22Rv1 (cell line): Measurements from ENCODE around the gene BOC.

Experiments
- H3K27ac ChIP-seq: fragments of 450-650 bp; 2 replicates; pipeline ENCODE4 v1.5.1; 2017
- ZFX ChIP-seq: fragments of 450-650 bp; IDR thresholded peaks from 2 replicates; pipeline ENCODE4 v1.6.1; 2017; ENCODE audit warnings: antibody characterized with exemption, borderline replicate concordance
- TF ChIP-seq, protein P1 (sequence below): fragments of 450-650 bp; IDR thresholded peaks from 2 replicates; pipeline ENCODE4 v1.5.1; 2017; ENCODE audit warnings: mild to moderate bottlenecking

BOC gene

GRCh38 chr3:113226491-113226890, 15.1 kb downstream of the BOC start:
- TF ChIP-seq ZFX = no peak
- TF ChIP-seq, protein P1, sequence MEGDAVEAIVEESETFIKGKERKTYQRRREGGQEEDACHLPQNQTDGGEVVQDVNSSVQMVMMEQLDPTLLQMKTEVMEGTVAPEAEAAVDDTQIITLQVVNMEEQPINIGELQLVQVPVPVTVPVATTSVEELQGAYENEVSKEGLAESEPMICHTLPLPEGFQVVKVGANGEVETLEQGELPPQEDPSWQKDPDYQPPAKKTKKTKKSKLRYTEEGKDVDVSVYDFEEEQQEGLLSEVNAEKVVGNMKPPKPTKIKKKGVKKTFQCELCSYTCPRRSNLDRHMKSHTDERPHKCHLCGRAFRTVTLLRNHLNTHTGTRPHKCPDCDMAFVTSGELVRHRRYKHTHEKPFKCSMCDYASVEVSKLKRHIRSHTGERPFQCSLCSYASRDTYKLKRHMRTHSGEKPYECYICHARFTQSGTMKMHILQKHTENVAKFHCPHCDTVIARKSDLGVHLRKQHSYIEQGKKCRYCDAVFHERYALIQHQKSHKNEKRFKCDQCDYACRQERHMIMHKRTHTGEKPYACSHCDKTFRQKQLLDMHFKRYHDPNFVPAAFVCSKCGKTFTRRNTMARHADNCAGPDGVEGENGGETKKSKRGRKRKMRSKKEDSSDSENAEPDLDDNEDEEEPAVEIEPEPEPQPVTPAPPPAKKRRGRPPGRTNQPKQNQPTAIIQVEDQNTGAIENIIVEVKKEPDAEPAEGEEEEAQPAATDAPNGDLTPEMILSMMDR = no peak
- no peak overlapping the region for H3K27ac ChIP-seq

GRCh38 chr3:113227146-113227545, 15.8 kb downstream of the BOC start:
- TF ChIP-seq, protein P1 = no peak
- TF ChIP-seq ZFX = no peak
- no peak overlapping the region for H3K27ac ChIP-seq

DNA sequence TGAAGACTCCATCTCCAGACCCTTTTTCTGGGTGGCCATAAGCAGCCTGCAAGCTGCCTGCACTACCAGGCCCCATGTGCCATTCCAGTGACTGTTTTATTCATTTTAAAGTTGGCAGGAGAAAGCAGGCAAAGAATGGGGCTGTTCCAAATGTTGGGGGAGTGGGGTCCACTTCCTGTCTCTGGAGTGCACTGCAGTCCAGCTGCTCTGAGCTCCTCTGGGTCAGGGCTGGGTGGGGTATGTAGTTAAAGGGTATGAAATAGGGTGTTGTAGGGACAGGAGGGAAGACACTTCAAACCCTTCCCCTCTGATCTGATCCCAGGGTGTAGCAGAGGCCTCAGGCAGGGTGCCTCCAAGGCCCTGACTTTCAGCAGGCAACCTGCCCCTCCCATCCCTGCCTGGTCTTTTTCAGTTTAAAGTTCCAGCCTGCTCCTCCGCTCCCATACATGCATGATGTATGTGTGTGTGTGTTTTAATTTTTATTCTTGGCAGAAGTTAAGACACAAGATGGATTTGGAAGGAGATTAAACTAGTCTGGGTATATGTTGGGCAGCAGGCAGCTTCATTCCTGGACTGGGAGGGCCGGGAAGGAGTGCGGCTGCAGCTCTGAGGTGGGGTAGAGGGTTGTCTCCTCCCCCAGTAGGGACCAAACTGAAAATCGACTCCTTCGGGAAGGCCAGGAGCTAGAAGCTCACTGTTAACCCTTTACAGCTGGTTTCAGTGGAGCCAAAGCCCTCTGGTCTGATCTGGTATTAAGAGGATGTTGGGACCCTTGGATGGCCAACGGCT, 17.3 kb downstream of the BOC start:
- TF ChIP-seq, protein P1 = no peak
- no peak for TF ChIP-seq ZFX
- H3K27ac ChIP-seq = no peak overlapping the region

GRCh38 chr3:113231391-113231790, 20.0 kb downstream of the BOC start:
- no peak overlapping the region for H3K27ac ChIP-seq

DNA sequence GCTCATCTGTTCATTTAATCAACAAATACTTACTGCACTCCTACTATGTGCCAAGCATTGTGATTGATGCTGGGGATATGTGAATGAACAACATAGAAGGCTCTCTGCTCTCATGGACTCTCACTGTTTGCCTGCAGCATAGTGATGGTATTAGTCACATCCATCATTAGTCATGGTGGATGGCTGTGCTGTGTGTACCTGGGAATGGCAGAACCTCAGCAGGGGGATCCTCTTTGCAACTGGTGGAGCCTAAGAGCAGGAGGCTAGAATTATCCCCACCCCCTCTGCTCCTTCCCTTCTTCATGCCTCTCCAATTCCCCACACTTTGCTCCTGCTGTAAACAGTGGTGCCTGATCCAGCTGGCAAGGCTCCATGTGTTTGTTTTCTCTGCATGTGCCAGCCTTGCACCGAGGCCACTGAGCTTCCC, 20.5 kb downstream of the BOC start:
- no peak overlapping the region for H3K27ac ChIP-seq
- TF ChIP-seq ZFX = no peak
- TF ChIP-seq, protein P1 = no peak

More at GRCh38 chr3:113231391-113231790, 20.0 kb downstream of the BOC start:
- no peak for TF ChIP-seq ZFX
- TF ChIP-seq, protein P1 = no peak

GRCh38 chr3:113232342-113232741, 21.0 kb downstream of the BOC start:
- TF ChIP-seq, protein P1 = no peak
- TF ChIP-seq ZFX = no peak
- H3K27ac ChIP-seq = no peak overlapping the region

GRCh38 chr3:113233497-113233896, 22.1 kb downstream of the BOC start:
- no peak overlapping the region for H3K27ac ChIP-seq
- TF ChIP-seq, protein P1 = no peak
- TF ChIP-seq ZFX = no peak
